Daoy (cell line): Measurements from ENCODE around the gene HIPK3. TPM values are rescaled to one million over a fixed set of nuclear protein-coding genes. Genes with fewer than 3 reads are reported as not detected.
A peak's percentile ranks its signal among the peaks of the same experiment; 100 is the strongest.
"Not testable (repeated sequence)": the region's sequence is repeated elsewhere in the genome, so short reads cannot be mapped to it uniquely, and the experiment has no call there.

Experiments
- DNase-seq: peaks from one replicate; pipeline ENCODE4 v3.0.0-alpha.2; 2015; ENCODE audit warnings: low read depth
- total RNA-seq: library from RNA; depleted of rRNA; stranded (reverse); fragments of >200 nt; shearing (Covaris generic); gene quantifications from 2 replicates; pipeline ENCODE4 v1.2.3, GENCODE V29; 2014; rRNA removed

HIPK3 gene
- 37.0 and 39.0 TPM in 2 replicates for total RNA-seq

- peak; percentile 87 for DNase-seq
Observed at GRCh38 chr11:33257160-33257896, at the start of gene HIPK3. Gene HIPK3 (plus strand): TSS chr11:33257381.

- no peak for DNase-seq
Observed at GRCh38 chr11:33207408-33207985, 49.7 kb upstream of the HIPK3 start.

GRCh38 chr11:33208150-33208549 is 49.0 kb upstream of the HIPK3 start:
- no peak for DNase-seq

GRCh38 chr11:33211153-33211552 is 46.0 kb upstream of the HIPK3 start:
- DNase-seq, result no peak

- DNase-seq, result no peak
Observed at GRCh38 chr11:33211580-33211979, 45.6 kb upstream of the HIPK3 start.

- DNase-seq, result no peak
Observed at GRCh38 chr11:33214187-33214586, 43.0 kb upstream of the HIPK3 start.

- DNase-seq, result no peak
Observed at GRCh38 chr11:33214767-33215166, 42.4 kb upstream of the HIPK3 start.

- DNase-seq, result not testable (repeated sequence)
Observed at GRCh38 chr11:33216676-33217075, 40.5 kb upstream of the HIPK3 start.

GRCh38 chr11:33222052-33222750 is 35.0 kb upstream of the HIPK3 start:
- no peak for DNase-seq

GRCh38 chr11:33225371-33225770 is 31.8 kb upstream of the HIPK3 start:
- DNase-seq, result no peak

- DNase-seq, result no peak
Observed at GRCh38 chr11:33227578-33228261, 29.5 kb upstream of the HIPK3 start.

- no peak for DNase-seq
Observed at GRCh38 chr11:33234397-33235190, 22.6 kb upstream of the HIPK3 start.

- DNase-seq, result no peak
Observed at GRCh38 chr11:33237039-33237597, 20.1 kb upstream of the HIPK3 start.

GRCh38 chr11:33242575-33242974 is 14.6 kb upstream of the HIPK3 start:
- no peak for DNase-seq

- not testable (repeated sequence) for DNase-seq
Observed at GRCh38 chr11:33243654-33244053, 13.5 kb upstream of the HIPK3 start.

- no peak for DNase-seq
Observed at GRCh38 chr11:33248416-33248971, 8.7 kb upstream of the HIPK3 start.

- DNase-seq, result no peak
Observed at GRCh38 chr11:33256031-33256812, 959 bp upstream of the HIPK3 start.

GRCh38 chr11:33256813-33257159 is 395 bp upstream of the HIPK3 start:
- no peak for DNase-seq

GRCh38 chr11:33257897-33258630 is 883 bp downstream of the HIPK3 start:
- peak; percentile 81 for DNase-seq
